ENCODE data around the gene NR1D1. TPM values are rescaled to one million over a fixed set of nuclear protein-coding genes. Genes with fewer than 3 reads are reported as not detected.
A peak's percentile ranks its signal among the peaks of the same experiment; 100 is the strongest.

NR1D1 gene
- total RNA-seq, 1 experiment from 2014 or later, result 63.7 TPM

- peaks cover 20 to 47% of the 10 kb centered on the region in 2 experiments for H3K4me1 ChIP-seq (ENCODE audit: control insufficient read depth in 1 of 2, insufficient read depth in 2 of 2, low read length in 2 of 2)
- H3K4me3 ChIP-seq (replicated peaks in 1 of 2; ENCODE audit: low read depth in 1 of 2, low read length in 2 of 2), result no peak overlapping the region
- ChIA-PET RAD21 (ENCODE audit: low non-redundant PET in 1 of 2, low total read pairs in 2 of 2, uncharacterized antibody in 2 of 2, unreplicated experiment in 2 of 2) (no interaction called here), POLR2A (interaction anchor here (7.6 kb wide), 1 partner anchor 13 kb away, joined by 160 read pairs; no protein-coding TSS in a partner anchor), CTCF (no interaction called here)
- peaks cover 47 to 55% of the 10 kb centered on the region in 2 experiments for H3K36me3 ChIP-seq (ENCODE audit: control insufficient read depth in 1 of 2, insufficient read depth in 2 of 2, low read length in 2 of 2)
- intact Hi-C loops (cut with micrococcal nuclease), result no loop called here
- peak overlapping the region; percentile 18; the same call in 1 of the 2 replicates for H3K27ac ChIP-seq (ENCODE audit: low read depth, low read length)
- H3K79me2 ChIP-seq (ENCODE audit: insufficient read depth, low read length), result peaks cover 42% of the 10 kb centered on the region
- H3K9ac ChIP-seq (ENCODE audit: low read length), result no peak overlapping the region
- DNase-seq (ENCODE audit: low read depth, low spot score), result no peak
- H3K9me3 ChIP-seq (ENCODE audit: control insufficient read depth in 1 of 2, insufficient read depth in 1 of 2, low read depth in 1 of 2, low read length in 2 of 2), result no peaks in the 10 kb centered on the region
- no peaks in the 10 kb centered on the region for H3K27me3 ChIP-seq (ENCODE audit: insufficient read depth, low read length)
- no peak overlapping the region for H2AFZ ChIP-seq (ENCODE audit: low read depth, low read length, poor library complexity, severe bottlenecking)
- TF ChIP-seq REST (IDR thresholded peaks at IDR 0.05; ENCODE audit: low read depth), result no peak
- no peaks in the 10 kb centered on the region for H4K20me1 ChIP-seq (ENCODE audit: insufficient read depth)
- no TSS peak for BruUV-seq (replicated peaks)
- no peak overlapping the region for H3K4me2 ChIP-seq (ENCODE audit: low read length)
- H3K9me2 ChIP-seq (ENCODE audit: insufficient read depth), result no peaks in the 10 kb centered on the region
- ATAC-seq, result no peak
Measured at GRCh38 chr17:40097087-40097486, 3.3 kb downstream of the NR1D1 start.

GRCh38 chr17:40095944-40096791, 4.2 kb downstream of the NR1D1 start:
- Histone ChIP-seq H3K27me3 (ENCODE audit: insufficient read depth, low read length) (no peaks in the 10 kb centered on the region), H3K79me2 (ENCODE audit: insufficient read depth, low read length) (peaks cover 42% of the 10 kb centered on the region), H4K20me1 (ENCODE audit: insufficient read depth) (no peaks in the 10 kb centered on the region), H3K4me1 (ENCODE audit: control insufficient read depth in 1 of 2, insufficient read depth in 2 of 2, low read length in 2 of 2) (peaks cover 11 to 44% of the 10 kb centered on the region in 2 experiments), H3K36me3 (ENCODE audit: control insufficient read depth in 1 of 2, insufficient read depth in 2 of 2, low read length in 2 of 2) (peaks cover 47 to 55% of the 10 kb centered on the region in 2 experiments), H3K9me3 (ENCODE audit: control insufficient read depth in 1 of 2, insufficient read depth in 1 of 2, low read depth in 1 of 2, low read length in 2 of 2) (no peaks in the 10 kb centered on the region), H3K4me2 (ENCODE audit: low read length) (no peak overlapping the region), H3K9ac (ENCODE audit: low read length) (no peak overlapping the region), H2AFZ (ENCODE audit: low read depth, low read length, poor library complexity, severe bottlenecking) (no peak overlapping the region), H3K4me3 (replicated peaks in 1 of 2; ENCODE audit: low read depth in 1 of 2, low read length in 2 of 2) (no peak overlapping the region), H3K9me2 (ENCODE audit: insufficient read depth) (no peaks in the 10 kb centered on the region), H3K27ac (ENCODE audit: low read depth, low read length) (peak overlapping the region; percentile 18; the same call in 1 of the 2 replicates)
- TF ChIP-seq ZFX (IDR thresholded peaks at IDR 0.05) (no peak), ELF1 (IDR thresholded peaks at IDR 0.05; ENCODE audit: borderline replicate concordance, low read depth) (no peak), SP1 (IDR thresholded peaks at IDR 0.05; ENCODE audit: low read depth) (no peak), FOSL1 (IDR thresholded peaks at IDR 0.05; ENCODE audit: low read depth) (no peak), CBX3 (IDR thresholded peaks at IDR 0.05; ENCODE audit: low read depth) (no peak), ZNF274 (IDR thresholded peaks at IDR 0.05; ENCODE audit: low read depth, low read length) (no peak), EGR1 (IDR thresholded peaks at IDR 0.05; ENCODE audit: low read depth) (no peak), REST (IDR thresholded peaks at IDR 0.05; ENCODE audit: low read depth) (no peak), MAX (IDR thresholded peaks at IDR 0.05) (no peak), EZH2phosphoT487 (IDR thresholded peaks at IDR 0.05; ENCODE audit: borderline replicate concordance) (no peak), JUND (IDR thresholded peaks at IDR 0.05) (no peak)
- no TSS peak for BruUV-seq (replicated peaks)
- CTCF ChIA-PET, result no interaction called here
- intact Hi-C loops (cut with micrococcal nuclease), result no loop called here
- DNase-seq (ENCODE audit: low read depth, low spot score), result no peak
- POLR2A ChIA-PET, result interaction anchor here (7.6 kb wide), 1 partner anchor 14 kb away, joined by 160 read pairs; no protein-coding TSS in a partner anchor
- RAD21 ChIA-PET (ENCODE audit: low non-redundant PET in 1 of 2, low total read pairs in 2 of 2, uncharacterized antibody in 2 of 2, unreplicated experiment in 2 of 2), result no interaction called here
- no peak for ATAC-seq
